Astrocyte (in vitro differentiated cells and primary cell): ENCODE results near the gene TMPRSS13.

ENCODE experiments used
- CTCF ChIP-seq: IDR thresholded peaks from 2 replicates; pipeline ENCODE4 v1.5.1; 2011; ENCODE audit warnings: low read depth, mild to moderate bottlenecking, inconsistent platforms, low read length, moderate library complexity; ENCODE audit not compliant: insufficient read depth
- EZH2 ChIP-seq: IDR thresholded peaks from 2 replicates; pipeline ENCODE4 v1.6.1; 2012; ENCODE audit warnings: mild to moderate bottlenecking, low read length, inconsistent platforms; ENCODE audit not compliant: insufficient read depth

- no peak for TF ChIP-seq CTCF
- TF ChIP-seq EZH2: no peak
These were observed 76.9 kb downstream of the TMPRSS13 start for GRCh38 chr11:117852309-117852708.
